GM12878 (cell line): ENCODE measurements around the gene FGF11. TPM values are rescaled to one million over a fixed set of nuclear protein-coding genes. Genes with fewer than 3 reads are reported as not detected.

Experiments used
- ATAC-seq: fragments of 200-7000 bp; cut with Tn5 transposase; 3 replicates; pipeline ENCODE4 v1.9.1; 2020; ENCODE audit warnings: mild to moderate bottlenecking, moderate library complexity
- BruUV-seq: library from RNA; stranded (reverse); fragments of 400-500 nt; replicated peaks from 2 replicates; lab custom pipeline; 2021; lab: Mats Ljungman, UMichigan
- CTCF ChIA-PET: fragments of 300-600 bp; sonication (Branson Sonifier 250); formaldehyde crosslinking; extraction: SDS; loops from one replicate; lab custom pipeline; 2021; ENCODE audit warnings: inconsistent platforms; lab: Yijun Ruan, JAX
- POLR2A ChIA-PET: fragments of 350-600 bp; formaldehyde crosslinking; extraction: SDS; loops from one replicate; lab custom pipeline; 2021; ENCODE audit warnings: inconsistent platforms; lab: Charles Lee
- RAD21 ChIA-PET: fragments of 300-600 bp; sonication (Branson Sonifier 250); formaldehyde crosslinking; loops from one replicate; lab custom pipeline; 2023; ENCODE audit warnings: antibody characterized with exemption; ENCODE audit not compliant: unreplicated experiment; lab: Charles Lee
- SMC1A ChIA-PET: fragments of 300-600 bp; sonication (Branson Sonifier 250); formaldehyde crosslinking; loops from one replicate; lab custom pipeline; 2023; ENCODE audit not compliant: unreplicated experiment, uncharacterized antibody; lab: Charles Lee
- DNase-seq: peaks from one replicate; pipeline ENCODE4 v3.0.0-alpha.2; 2011; ENCODE audit warnings: low read depth, low spot score
- FAIRE-seq: peaks from 3 replicates; lab custom pipeline; 2011; peaks lifted over from hg19 to GRCh38; lab: Jason Lieb, UNC
- H2AFZ ChIP-seq: 2 replicates; pipeline ENCODE4 v1.6.0; 2011; ENCODE audit warnings: low read depth, low read length, control low read depth; ENCODE audit not compliant: control insufficient read depth
- H3K27ac ChIP-seq: 2 replicates; pipeline ENCODE4 v1.5.1; 2011; ENCODE audit warnings: control low read depth; ENCODE audit not compliant: control insufficient read depth, insufficient read depth
- H3K27me3 ChIP-seq, 2 experiments: replicated peaks in 1 of 2; 2 replicates each; pipeline versions ENCODE4 v1.6.0 to v1.6.1; 2011; ENCODE audit warnings: low read length in 1 of 2; ENCODE audit not compliant: control insufficient read depth in 2 of 2, insufficient read depth in 2 of 2
- H3K36me3 ChIP-seq, 2 experiments: 2 replicates each; pipeline ENCODE4 v1.5.1; 2011; ENCODE audit warnings: low read length in 1 of 2; ENCODE audit not compliant: control insufficient read depth in 2 of 2, insufficient read depth in 2 of 2
- H3K4me1 ChIP-seq: 2 replicates; pipeline ENCODE4 v1.6.1; 2011; ENCODE audit warnings: mild to moderate bottlenecking, low read length, moderate library complexity, mixed read lengths; ENCODE audit not compliant: control insufficient read depth, insufficient read depth
- H3K4me2 ChIP-seq: 2 replicates; pipeline ENCODE4 v1.6.0; 2011; ENCODE audit warnings: control low read depth; ENCODE audit not compliant: control insufficient read depth, insufficient read depth
- H3K4me3 ChIP-seq: fragments of 200-600 bp; sonication (generic); 2 replicates; pipeline ENCODE4 v1.5.1; 2016
- H3K79me2 ChIP-seq: 2 replicates; pipeline ENCODE4 v1.6.0; 2011; ENCODE audit warnings: low read length; ENCODE audit not compliant: control insufficient read depth, insufficient read depth
- H3K9ac ChIP-seq: 2 replicates; pipeline ENCODE4 v1.8.0; 2011; ENCODE audit warnings: low read length, control low read depth, mixed read lengths; ENCODE audit not compliant: control insufficient read depth, insufficient read depth
- H3K9me3 ChIP-seq: replicated peaks from 3 replicates; pipeline ENCODE4 v1.5.1; 2011; ENCODE audit warnings: mild to moderate bottlenecking, low read length; ENCODE audit not compliant: control insufficient read depth, insufficient read depth
- H4K20me1 ChIP-seq: 2 replicates; pipeline ENCODE4 v1.6.0; 2011; ENCODE audit not compliant: control insufficient read depth, insufficient read depth
- ASH2L ChIP-seq: fragments of 300-600, 200-600 bp; sonication (generic); IDR thresholded peaks from 2 replicates; pipeline ENCODE4 v1.6.1; 2017; ENCODE audit warnings: low read depth, mild to moderate bottlenecking, borderline replicate concordance
- CBFB ChIP-seq: IDR thresholded peaks from 2 replicates; pipeline ENCODE4 v1.6.1; 2016; ENCODE audit warnings: antibody characterized with exemption, low read depth
- CBX3 ChIP-seq: fragments of 200-600 bp; sonication (generic); IDR thresholded peaks from 2 replicates; pipeline ENCODE4 v1.6.1; 2016; ENCODE audit warnings: low read depth, borderline replicate concordance
- EGR1 ChIP-seq, 2 experiments: IDR thresholded peaks; 1 replicate in 1 of 2; 2 replicates in 1 of 2; pipeline ENCODE4 v1.6.1; 2011 to 2012; ENCODE audit warnings: low read depth in 2 of 2, low read length in 2 of 2, borderline replicate concordance in 1 of 2, mild to moderate bottlenecking in 1 of 2, moderate library complexity in 1 of 2
- ESRRA ChIP-seq: IDR thresholded peaks from 2 replicates; pipeline ENCODE4 v1.6.1; 2012; ENCODE audit warnings: mild to moderate bottlenecking, low read length, improper control_type of control experiment
- HDAC6 ChIP-seq: fragments of 200-600 bp; sonication (generic); IDR thresholded peaks from one replicate; pipeline ENCODE4 v1.8.0; 2017; ENCODE audit warnings: antibody characterized with exemption; ENCODE audit not compliant: unreplicated experiment
- KAT2A ChIP-seq: conservative IDR thresholded peaks from 2 replicates; pipeline ENCODE4 v1.6.1; 2011; ENCODE audit warnings: low read depth, low read length; ENCODE audit not compliant: control insufficient read depth
- MEF2A ChIP-seq: IDR thresholded peaks from 2 replicates; pipeline ENCODE4 v1.6.1; 2011; ENCODE audit warnings: low read depth, mild to moderate bottlenecking, low read length, moderate library complexity; ENCODE audit not compliant: insufficient read depth
- NRF1 ChIP-seq: conservative IDR thresholded peaks from 2 replicates; pipeline ENCODE4 v1.6.1; 2011; ENCODE audit warnings: mild to moderate bottlenecking, low read depth, low read length, improper control_type of control experiment
- POLR2AphosphoS2 ChIP-seq: IDR thresholded peaks from 2 replicates; pipeline ENCODE4 v1.6.1; 2011; ENCODE audit warnings: low read depth, mild to moderate bottlenecking, low read length, improper control_type of control experiment, moderate library complexity
- POLR2AphosphoS5 ChIP-seq: IDR thresholded peaks from 2 replicates; pipeline ENCODE4 v1.6.1; 2011; ENCODE audit warnings: mild to moderate bottlenecking, low read length, inconsistent platforms
- RB1 ChIP-seq: fragments of 450-650 bp; formaldehyde crosslinking; IDR thresholded peaks from 2 replicates; pipeline ENCODE4 v1.6.1; 2017; ENCODE audit warnings: mild to moderate bottlenecking, borderline replicate concordance
- SIX5 ChIP-seq: IDR thresholded peaks from 2 replicates; pipeline ENCODE4 v1.6.1; 2011; ENCODE audit warnings: mild to moderate bottlenecking, low read depth, low read length, moderate library complexity; ENCODE audit not compliant: severe bottlenecking
- WGBS: methylation state at CpG from one replicate; pipeline ENCODE4 v1.1.6; 2016; ENCODE audit warnings: low lambda C conversion rate; ENCODE audit not compliant: insufficient replicate concordance, insufficient coverage; ENCODE audit errors: missing lambda C conversion rate; 5-methylcytosine and 5-hydroxymethylcytosine counted together
- in situ Hi-C: fragments of 300-500 bp; cut with MboI; formaldehyde crosslinking; loops from 9 replicates; pipeline ENCODE4 v1.14.3; 2018; ENCODE audit warnings: mixed read lengths
- intact Hi-C: fragments of 100-400 bp; cut with micrococcal nuclease; formaldehyde crosslinking; loops from one replicate; pipeline ENCODE4 v1.14.2; 2022; ENCODE audit not compliant: unreplicated experiment
- polyA plus RNA-seq, 11 experiments: library from polyadenylated mRNA; depleted of rRNA in 4 of 11; unstranded in 6 of 11; stranded (reverse) in 5 of 11; fragments of >200 nt; fragmentation: Nextera tagmentation in 4 of 11; fragmentation: Illumina TruSeq in 1 of 11; extraction: Ambion mirVana in 4 of 11; extraction: Trizol in 1 of 11; gene quantifications; 1 replicate in 1 of 11; 2 replicates in 10 of 11; pipeline versions ENCODE4 v1.2.1 to v1.2.3, GENCODE V29; 2011 to 2016; ENCODE audit warnings: inconsistent platforms in 2 of 11, missing spikeins in 2 of 11, low read depth in 1 of 11
- total RNA-seq, 4 experiments: library from RNA; depleted of rRNA in 3 of 4; stranded (reverse); fragments of >200 nt in 3 of 4; fragmentation: Illumina TruSeq in 1 of 4; extraction: Trizol in 1 of 4; gene quantifications; 2 replicates each; pipeline versions ENCODE4 v1.2.1 to v1.2.3, GENCODE V29; 2013 to 2021
- TF ChIP-seq, protein P1 (sequence below): IDR thresholded peaks from 2 replicates; pipeline ENCODE4 v1.6.1; 2012; ENCODE audit warnings: low read depth, low read length, improper control_type of control experiment

The FGF11 gene
- total and polyA plus RNA-seq, 10 of the 15 experiments (the other 5 are each of a cell fraction or from before 2014, with no cell fraction given): 0.69 to 21.1 (median 2.6) TPM

- WGBS: 93% methylated on average over 8 of the region's 8 CpGs
- ChIA-PET RAD21 (no interaction called here), CTCF (interaction anchor here (1.2 to 2.2 kb wide), 6 partner anchors 19 to 134 kb away, joined by 3 to 10 read pairs (median 4); partner anchors contain the start of gene TMEM102), POLR2A (interaction anchor here (0.8 to 1.0 kb wide), 2 partner anchors 10 to 11 kb away, joined by 3 to 4 read pairs; no protein-coding TSS in a partner anchor), SMC1A (interaction anchor here (0.9 to 1.2 kb wide), 4 partner anchors 15 to 197 kb away, joined by 3 to 4 read pairs (median 3); partner anchors contain the start of gene TP53)
- H3K27ac ChIP-seq: no peak overlapping the region
- H3K79me2 ChIP-seq: peaks cover 89% of the 10 kb centered on the region
- ATAC-seq (no peak), DNase-seq (no peak), FAIRE-seq (no peak)
- no peak overlapping the region for H2AFZ ChIP-seq
- H3K27me3 ChIP-seq: no peaks in the 10 kb centered on the region
- no peaks in the 10 kb centered on the region for H3K4me1 ChIP-seq
- BruUV-seq: no TSS peak
- no peak for TF ChIP-seq KAT2A
- TF ChIP-seq ASH2L: no peak
- no peak for TF ChIP-seq MEF2A
- TF ChIP-seq, protein P1, sequence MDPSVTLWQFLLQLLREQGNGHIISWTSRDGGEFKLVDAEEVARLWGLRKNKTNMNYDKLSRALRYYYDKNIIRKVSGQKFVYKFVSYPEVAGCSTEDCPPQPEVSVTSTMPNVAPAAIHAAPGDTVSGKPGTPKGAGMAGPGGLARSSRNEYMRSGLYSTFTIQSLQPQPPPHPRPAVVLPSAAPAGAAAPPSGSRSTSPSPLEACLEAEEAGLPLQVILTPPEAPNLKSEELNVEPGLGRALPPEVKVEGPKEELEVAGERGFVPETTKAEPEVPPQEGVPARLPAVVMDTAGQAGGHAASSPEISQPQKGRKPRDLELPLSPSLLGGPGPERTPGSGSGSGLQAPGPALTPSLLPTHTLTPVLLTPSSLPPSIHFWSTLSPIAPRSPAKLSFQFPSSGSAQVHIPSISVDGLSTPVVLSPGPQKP: no peak
- no peak for TF ChIP-seq ESRRA
- no peak for TF ChIP-seq NRF1
- no peak for TF ChIP-seq RB1
- no peak for TF ChIP-seq EGR1 (IDR thresholded peaks at IDR 0.05; ENCODE audit: borderline replicate concordance in 1 of 2, low read depth in 2 of 2, low read length in 2 of 2)
- TF ChIP-seq SIX5: no peak
- TF ChIP-seq HDAC6: no peak
- TF ChIP-seq POLR2AphosphoS2: no peak
- TF ChIP-seq CBFB: no peak
- no peak; the same call in 1 of the 2 replicates for TF ChIP-seq POLR2AphosphoS5
- no peak for TF ChIP-seq CBX3
- no peak overlapping the region for H3K9ac ChIP-seq
- no peaks in the 10 kb centered on the region for H3K9me3 ChIP-seq
- in situ Hi-C loops: no loop called here
- peaks cover 0 to 13% of the 10 kb centered on the region in 2 experiments; a peak in 3 of 4 replicates for H3K36me3 ChIP-seq
- H3K4me2 ChIP-seq: peak overlapping the region; percentile 48; the same call in 1 of the 2 replicates
- peak overlapping the region; percentile 30; the same call in 1 of the 2 replicates for H3K4me3 ChIP-seq
- peaks cover 15% of the 10 kb centered on the region for H4K20me1 ChIP-seq
- intact Hi-C loops: no loop called here
Observed at GRCh38 chr17:7490144-7490543, 50.8 kb downstream of the FGF11 start.
